Stimulated activated naive CD4-positive, alpha-beta T cell (primary cell): ENCODE results near the gene MRGPRF.
"Not testable (repeated sequence)": the region's sequence is repeated elsewhere in the genome, so short reads cannot be mapped to it uniquely, and the experiment has no call there.

Source experiments
- DNase-seq, 6 experiments: peaks; one replicate each; lab custom pipeline; 2025; lab: John Stamatoyannopoulos, UW

Gene MRGPRF

DNA sequence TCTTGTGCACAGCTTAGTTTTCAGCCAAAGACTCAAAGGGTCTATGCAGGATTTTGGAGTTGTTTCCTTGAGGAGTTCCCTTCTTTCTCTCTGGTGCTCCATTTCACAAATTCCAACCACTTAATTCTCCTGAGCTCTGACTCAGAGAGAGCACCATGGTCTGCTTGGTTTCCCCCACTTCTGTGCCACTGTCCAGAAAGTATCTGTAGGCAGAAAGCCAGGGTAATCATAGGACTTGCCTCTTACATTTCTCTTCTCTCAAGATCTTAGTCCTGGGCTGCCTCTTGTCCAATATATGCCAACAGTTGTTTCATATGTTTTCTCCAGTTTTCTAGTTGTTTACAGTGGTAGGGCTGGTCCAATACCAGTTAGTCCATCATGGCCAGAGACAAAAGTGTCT lies 25.8 kb downstream of the MRGPRF start:
- no peak for DNase-seq

DNA sequence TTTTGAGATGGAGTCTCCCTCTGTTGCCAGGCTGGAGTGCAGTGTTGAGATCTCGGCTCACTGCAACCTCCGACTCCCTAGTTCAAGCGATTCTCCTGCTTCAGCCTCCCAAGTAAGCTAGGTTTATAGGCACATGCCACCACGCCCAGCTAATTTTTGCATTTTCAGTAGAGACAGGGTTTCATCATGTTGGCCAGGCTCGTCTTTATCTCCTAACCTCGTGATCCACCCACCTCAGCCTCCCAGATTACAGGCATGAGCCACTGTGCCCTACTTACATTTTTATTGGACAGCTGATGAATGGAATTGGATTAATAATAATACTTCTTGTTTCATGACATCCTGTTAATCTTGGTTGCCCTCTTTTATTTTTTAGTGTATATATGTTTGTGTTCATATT lies 29.2 kb downstream of the MRGPRF start:
- DNase-seq = no peak

DNA sequence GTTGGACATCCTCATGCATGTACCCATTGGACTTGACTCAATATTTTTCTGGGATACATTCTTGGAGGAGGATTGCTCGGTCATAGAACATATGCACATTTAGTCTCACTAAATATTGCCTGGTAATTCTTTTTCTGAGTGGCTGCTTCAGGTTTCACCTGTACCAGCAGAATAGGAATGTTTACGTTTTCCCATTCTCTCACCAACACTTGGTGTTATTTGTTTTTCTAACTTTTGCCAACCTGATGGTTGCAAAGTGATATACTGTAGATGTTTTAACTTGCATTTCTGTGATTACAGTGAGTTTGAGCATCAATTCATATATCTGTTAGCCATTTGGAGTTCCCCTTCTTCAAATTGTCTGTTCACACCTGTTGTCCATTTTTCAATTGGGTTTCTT lies 30.9 kb downstream of the MRGPRF start:
- DNase-seq = no peak

DNA sequence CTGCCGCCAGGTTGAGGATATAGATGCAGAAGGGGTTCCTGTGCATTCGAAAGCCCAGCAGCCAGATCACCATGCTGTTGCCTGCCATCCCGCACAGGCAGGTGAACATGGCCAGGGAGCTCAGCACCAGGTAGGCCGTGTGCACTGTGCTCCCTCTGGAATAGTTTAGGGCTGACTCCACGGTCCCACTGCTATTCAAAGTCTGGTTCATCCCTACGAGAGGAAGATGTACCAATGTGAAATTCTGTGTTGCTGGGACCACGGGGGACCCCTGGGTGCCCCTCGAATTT lies 32.3 kb downstream of the MRGPRF start, which contains the start of gene MRGPRD:
Gene MRGPRD, minus strand, starts transcription at position 211 of the 290 bp plus-strand sequence. Its CDS starts 0 bp downstream, at position 211.
- DNase-seq = no peak

DNA sequence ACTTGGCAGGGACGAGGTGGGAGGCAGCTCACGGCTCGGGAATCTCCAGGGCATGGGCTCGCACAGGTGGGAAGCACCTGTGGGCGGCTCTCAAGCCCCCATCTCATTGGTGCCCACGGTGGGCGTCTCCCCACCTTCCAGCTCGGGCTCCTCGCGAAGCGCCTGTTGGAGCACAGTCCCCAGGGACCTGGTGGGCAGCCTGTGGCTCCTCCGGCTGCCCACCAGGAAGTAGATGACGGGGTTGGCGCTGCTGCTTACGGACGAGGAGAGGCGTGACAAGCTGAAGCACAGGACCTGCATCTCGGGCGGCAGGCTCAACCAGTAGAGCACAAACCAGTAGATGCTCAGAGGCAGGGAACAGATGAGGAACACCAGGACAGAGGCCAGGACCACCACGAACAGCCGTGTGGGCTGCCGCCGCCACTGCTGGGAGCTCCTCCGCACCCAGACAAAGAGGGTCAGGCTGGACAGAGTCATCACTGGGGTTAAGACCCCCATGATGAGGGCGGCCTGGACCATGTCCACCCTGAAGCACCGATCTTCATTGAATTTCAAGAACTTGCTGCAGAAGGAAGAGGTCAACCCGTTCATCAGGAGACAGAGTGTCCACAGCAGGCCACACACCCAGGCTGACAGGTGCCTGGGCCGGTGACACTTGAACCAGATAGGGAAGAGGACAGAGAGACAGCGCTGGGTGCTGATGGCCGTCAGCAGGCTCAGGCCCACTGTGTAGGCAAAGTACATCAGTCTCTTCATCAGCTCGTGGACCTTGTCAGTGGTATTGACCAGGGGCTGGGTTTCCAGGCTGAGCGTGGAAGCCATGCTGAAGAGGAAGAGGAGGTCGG lies 32.9 kb downstream of the MRGPRF start:
- DNase-seq = no peak

DNA sequence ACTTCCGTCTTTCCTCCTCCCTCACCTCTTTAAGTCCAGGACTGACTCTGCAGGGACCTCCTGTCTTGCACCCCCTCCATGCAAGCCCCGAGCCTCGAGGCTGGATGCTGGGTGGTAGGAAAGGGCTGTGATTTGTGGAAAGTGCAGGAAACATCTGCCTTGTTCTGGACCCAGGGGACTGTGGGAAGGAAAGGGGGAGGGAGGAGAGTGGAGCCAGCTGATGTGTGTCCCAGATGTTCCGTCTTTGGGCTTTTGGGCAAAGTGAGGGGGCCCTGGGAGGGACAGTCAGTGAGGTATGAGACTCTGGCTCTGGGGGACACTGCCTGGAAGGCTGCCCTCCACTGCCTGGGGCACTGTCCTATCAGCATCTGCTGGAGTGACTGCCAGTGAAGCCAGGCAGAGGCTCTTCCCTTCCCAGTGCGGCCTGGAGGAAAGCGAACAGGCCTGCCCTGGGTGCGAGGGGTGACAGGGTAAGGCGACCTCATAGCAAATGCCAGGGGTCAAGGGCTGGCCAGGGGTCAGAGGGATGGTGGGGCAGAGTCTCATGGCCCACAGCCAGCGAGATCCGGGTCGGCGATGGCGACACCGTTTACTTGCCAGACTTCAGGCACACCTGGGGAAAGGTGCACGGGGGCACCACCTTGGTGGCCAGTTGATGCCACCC lies 34.0 kb downstream of the MRGPRF start:
- DNase-seq = no peak

DNA sequence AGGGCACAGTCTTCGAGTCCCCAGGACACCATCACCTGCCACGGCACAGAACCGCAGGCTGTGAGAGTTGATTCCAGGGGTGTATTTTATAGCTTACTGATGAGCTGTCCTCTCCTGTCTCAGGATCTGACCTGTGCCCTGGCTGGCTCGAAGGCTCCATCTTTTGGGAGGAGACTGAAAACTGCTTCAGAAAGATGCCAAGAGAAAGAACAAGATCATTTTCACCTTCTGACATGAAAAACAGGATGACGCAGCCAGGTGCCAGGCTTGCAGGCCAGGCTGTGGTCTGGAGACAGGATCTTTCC lies 34.5 kb downstream of the MRGPRF start:
- no peak for DNase-seq

DNA sequence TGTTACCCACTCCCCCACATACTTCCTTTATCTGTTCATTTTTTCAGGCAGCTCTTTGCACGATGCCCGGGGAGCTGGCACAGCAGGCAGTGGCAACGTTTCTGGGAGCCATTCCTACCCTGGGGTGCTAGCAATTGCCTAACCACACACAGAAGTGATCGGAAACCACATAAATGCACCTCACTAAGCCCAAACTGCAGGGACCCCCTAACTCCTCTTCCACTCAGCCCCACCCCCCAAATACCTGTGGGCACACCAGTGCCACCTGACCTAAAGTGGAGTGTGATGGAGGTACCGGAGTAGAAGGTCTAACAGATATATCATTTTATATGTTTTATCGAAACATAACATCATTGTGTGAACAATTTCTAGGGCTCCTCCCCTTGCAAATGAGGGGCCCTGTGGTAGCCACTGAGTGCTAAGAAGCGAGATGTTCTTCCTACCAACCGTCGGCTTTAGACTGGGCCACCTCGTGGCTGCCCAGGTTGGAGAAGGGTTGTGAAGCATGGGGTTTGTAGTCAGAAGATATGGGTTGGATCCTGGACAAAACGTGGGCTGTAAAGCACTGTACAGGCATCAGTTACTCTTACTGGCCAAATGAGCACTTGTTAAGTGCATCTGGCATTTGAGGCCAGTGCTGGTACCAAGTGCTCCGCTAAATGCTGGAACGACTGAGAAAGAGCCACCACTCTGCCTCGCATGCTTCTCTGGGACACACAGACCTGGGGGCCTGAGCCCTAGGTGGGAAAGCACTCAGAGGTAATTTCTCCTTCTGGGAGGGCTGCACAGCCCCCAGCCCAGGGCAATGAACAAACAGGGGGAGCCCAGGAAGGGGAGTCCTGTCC lies 35.0 kb downstream of the MRGPRF start:
- DNase-seq = no peak

DNA sequence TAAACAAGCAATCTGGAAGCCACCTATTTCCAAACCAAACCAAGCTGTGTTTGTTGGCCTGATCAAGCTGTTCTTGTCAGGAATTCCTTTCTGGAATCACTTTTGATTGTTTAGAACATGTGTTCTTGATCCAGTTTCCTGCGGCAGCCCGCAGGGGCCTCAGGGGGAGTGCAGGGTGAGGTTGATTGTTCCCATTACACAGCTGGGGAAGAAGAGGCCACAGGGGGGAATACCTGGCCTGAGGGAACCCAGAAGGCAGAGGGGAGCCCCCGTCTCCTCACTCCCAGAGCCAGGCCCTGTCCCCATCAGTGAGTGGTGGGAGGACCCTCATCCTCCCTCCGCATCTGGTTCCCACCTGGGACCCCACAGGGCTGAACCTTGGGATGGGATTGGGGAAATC lies 36.5 kb downstream of the MRGPRF start:
- no peak for DNase-seq

DNA sequence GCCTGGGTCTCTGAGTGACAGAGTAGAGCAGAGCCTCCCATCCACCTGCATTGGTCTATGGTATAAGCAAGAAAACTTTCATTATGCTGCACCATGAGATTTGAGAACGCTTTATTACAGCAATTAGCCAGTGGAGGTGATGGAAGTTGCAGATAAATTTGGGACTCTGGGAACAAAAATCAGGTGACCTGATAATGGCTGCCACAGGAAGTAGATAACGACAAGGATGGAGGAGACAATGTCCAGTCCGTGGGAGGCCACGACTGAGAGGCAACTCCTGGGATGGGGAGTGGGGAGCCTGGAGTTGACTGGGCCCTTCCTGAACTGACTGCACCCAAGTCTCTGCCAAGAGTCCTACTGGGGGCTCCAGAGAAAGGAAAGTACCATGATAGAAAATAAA lies 37.0 kb downstream of the MRGPRF start:
- DNase-seq = no peak

DNA sequence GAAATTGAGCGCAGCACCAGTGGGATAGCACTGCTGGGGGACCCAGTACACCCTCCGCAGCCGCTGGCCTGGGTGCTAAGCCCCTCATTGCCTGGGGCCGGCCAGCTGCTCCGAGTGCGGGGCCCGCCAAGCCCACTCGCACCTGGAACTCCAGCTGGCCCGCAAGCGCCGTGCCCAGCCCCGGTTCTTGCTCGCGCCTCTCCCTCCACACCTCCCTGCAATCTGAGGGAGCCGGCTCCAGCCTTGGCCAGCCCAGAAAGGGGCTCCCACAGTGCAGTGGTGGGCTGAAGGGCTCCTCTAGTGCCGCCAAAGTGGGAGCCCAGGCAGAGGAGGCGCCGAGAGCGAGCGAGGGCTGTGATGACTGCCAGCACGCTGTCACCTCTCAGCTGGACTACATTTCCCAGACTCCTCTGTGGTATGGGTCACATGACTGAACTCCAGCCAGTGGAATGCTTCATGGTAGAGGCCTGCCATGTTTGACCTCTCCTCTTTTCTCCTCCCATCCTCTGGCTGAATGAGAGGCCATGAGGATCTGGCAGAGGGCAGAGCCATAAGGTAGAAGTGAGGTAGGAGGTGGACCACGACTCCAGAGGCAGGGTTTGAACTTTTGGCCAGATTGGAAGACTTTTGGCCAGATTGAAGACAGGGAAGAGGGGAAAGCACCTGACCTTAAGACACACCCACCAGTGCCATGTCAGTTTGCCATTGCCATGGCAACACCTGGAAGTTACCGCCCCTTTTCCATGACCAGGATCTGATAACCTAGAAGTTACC lies 38.4 kb downstream of the MRGPRF start:
- no peak for DNase-seq

DNA sequence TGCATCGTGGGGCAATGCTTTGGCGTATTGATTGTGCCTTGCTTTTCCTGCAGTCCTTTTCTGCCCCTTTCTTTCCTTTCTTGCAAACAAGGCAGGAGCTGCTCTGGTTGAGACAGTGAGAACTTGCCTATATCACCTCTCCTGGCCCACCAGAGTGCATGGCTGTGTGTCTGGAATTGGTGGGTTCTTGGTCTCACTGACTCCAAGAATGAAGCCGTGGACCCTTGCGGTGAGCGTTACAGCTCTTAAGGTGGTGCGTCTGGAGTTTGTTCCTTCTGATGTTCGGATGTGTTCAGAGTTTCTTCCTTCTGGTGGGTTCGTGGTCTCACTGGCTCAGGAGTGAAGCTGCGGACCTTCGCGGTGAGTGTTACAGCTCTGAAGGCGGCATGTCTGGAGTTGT lies 39.3 kb downstream of the MRGPRF start:
- not testable (repeated sequence) for DNase-seq

DNA sequence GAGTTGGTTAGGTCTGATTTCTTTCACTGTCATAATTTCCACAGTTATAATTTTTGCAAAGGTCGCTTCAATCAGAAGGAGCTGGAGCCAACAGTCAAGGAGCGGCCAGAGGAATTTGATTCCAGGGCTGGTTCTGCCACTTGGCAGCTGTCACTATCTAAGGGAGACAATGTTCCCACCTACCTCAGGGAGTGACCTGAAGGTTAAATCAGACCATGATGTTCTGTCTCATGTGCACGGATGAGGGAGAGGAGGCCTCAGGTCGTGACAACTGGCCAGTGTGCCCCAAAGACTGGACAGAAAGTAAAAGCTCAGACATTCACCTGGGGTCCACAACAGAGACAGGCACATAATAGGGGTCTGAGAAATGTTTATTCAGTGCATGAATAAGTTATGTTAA lies 39.8 kb downstream of the MRGPRF start:
- DNase-seq = no peak

DNA sequence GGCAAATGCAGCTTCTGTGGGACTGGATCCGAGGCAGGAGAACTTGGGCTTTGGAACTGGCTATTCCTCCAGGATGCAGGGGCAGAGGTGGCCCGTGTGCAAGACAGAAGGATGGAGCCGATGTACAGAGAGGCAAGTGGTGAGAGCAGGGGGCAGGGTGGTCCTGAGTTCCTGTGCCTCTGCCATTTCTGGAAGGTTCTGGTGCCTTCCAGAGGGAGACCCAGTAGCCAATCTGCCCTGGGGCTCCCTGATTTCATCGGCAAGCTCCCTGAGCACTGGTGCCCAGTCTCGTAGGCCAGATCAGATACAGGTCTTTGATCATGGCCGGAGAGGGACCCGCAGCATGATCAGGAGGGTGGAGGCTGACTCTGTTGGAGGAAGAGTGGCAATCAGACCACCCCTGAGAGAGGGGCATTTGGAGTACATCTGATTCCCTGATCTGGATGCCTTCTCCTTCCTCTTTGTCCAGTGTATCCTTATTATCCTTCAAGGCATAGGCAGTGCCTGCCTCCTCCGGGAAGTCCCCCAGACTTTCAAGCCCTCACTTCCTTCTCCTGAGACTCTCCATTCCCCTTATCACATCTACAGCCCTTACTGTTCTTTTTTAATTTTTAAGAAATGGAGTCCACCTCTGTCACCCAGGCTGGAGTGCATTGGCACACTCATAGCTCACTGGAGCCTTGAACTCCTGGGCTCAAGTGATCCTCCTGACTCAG lies 42.0 kb downstream of the MRGPRF start:
- DNase-seq = no peak

DNA sequence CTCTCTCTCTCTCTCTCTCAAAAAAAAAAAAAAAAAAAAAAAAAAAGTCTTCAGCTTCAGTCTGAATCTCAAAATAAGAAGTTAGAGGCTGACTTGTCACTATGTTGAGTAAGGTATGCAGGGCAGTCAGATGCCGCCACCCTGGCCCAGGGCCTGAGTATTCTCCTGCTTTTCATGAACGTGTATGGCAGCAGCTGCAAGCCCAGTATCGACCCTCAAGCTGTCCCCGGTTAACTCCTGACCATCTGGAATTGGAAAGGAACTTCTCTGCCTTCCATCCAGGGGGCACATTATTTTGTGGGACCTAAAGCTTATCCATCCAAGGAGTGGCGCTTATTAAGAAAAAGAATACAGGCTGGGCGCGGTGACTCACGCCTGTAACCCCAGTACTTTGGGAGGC lies 43.7 kb downstream of the MRGPRF start:
- DNase-seq = no peak

DNA sequence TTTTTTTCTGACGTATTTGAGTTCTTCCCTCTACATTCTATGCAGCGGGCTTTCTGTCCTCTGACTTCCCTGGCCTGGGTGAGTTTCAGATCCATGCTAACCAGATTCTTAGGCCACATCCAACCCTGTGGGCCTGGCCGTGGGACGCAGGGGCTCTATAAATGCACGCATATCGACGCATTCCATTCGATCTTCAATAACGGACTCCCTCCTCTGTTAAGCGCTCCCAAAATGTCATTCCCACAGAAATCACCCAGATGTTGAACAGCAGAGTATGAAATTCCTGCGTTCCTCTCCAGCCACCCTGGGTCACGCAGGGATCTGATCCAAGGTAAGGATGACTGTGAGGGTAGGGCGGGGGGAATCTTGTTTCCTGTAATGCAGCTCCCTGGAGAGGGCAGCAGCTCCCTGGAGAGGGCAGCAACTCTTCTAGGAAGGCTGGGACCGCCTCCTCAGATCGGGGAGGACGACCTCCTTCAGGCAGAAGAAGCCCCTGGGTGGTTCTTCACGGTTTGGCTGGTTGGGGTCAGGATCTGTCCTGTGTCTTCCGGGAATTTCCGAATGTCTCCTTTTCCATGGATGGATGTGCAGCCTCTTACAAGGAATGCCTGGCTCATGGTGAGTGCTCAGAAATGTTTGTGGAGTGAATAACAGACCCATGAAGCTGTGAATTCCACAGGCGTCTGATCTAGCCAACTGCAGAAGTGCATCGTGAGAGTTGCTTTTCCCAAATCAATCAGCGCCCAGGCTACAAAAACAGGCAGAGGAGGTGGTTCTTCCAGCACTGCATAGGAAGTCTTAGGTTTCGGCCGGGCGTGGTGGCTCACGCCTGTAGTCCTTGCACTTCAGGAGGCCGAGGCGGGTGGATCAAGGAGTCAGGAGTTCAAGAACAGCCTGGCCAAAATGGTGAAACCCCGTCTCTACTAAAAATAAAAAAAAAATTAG lies 44.5 kb downstream of the MRGPRF start:
- DNase-seq = no peak

DNA sequence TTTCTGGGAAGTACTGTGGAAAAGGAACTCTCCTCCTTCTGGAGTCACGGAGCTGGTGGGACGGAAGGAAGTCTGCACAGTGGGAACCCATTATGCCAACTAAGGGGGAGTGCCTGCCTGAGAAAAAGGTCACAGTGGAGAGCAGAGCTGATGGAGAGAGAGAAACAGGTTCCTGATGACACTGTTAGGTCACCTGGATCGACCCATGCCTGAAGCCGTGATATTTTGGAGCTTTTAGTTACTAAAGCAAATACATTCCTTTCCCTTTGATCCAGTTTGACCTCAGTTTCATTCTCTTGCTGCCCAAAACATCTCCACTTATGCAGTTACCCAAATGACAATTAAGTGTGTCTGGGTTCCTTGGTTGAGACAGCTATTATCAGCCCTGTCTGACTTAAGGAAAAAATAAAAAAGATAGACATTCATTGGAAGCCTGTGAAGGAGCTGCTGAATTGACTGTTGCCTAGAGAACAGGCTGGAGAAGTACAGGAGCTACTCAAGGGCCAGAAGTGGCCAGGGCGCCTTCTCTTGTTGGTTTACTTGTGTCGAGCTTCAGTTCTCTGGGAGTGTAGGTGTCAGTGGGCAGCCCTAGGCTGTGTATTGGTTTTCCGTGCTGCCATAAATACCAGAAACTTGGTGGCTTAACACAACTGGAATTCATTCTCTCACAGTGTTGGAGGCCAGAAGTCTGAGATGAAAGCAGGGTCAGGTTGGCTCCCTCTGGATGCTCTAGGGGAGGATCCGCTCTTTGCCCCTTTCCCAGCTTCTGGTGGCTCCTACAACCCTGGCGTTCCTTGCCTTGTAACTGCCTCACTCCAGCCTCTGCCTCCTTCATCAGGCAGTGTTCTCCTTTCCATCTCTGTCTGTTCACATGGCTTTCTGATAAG lies 45.9 kb downstream of the MRGPRF start:
- DNase-seq = no peak

DNA sequence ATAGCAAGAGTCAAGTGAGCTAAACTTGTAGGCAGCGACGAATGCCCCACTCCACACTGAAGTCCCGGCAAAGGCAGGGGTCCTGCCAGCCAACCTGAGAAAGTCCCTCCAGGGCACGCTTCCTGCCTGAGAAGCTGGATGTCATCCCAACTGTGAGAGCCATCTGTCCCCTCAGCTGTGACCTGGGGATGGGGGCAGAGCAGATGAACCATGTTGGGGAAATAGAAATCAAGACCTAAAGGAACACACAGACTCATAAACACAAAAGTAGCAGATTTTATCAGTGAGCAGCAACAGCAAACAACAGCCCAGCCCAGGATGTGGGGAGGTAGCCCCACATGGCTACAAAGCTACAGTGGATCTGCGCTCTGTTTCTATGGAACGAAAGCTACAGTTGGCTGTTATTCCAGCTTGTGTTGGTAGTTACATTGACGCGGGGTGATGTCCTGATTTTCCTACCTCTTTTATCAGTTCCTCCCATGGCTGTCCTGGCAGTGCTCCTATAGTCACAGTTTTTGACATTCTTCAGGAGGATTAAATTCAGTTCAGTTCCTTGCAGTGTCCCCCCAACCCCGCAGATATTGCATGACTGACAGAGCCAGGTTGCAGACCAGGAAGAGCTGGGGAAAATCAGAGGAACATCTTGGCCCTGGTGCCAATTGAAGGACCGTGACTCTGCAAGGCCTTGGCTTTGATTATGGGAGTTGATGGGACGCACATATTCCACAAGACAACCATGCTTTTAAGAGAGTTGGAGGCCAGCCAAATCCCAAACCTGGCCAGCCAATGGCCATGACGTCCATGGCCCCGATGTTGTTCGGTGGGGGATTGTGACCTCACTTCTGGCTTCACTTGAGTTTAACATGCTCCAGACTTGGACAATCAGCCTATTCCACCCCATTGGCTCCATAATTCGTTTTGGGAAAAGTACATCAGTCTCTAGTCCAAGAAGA lies 46.9 kb downstream of the MRGPRF start:
- peak in 2 of 6 experiments; percentile 14 to 27 for DNase-seq
